Stimulated activated CD8-positive, alpha-beta memory T cell treated with anti-CD3 and anti-CD28 coated beads, Interleukin-4, amount 100 ng/mL, for 4 hours (primary cell): ENCODE data around the gene EOGT.

Experiments
- DNase-seq, 2 donors: peaks; one replicate each; pipeline ENCODE4 v3.0.0-alpha.2; 2020; ENCODE audit warnings: low read depth in 2 of 2, low spot score in 1 of 2

EOGT gene

DNA sequence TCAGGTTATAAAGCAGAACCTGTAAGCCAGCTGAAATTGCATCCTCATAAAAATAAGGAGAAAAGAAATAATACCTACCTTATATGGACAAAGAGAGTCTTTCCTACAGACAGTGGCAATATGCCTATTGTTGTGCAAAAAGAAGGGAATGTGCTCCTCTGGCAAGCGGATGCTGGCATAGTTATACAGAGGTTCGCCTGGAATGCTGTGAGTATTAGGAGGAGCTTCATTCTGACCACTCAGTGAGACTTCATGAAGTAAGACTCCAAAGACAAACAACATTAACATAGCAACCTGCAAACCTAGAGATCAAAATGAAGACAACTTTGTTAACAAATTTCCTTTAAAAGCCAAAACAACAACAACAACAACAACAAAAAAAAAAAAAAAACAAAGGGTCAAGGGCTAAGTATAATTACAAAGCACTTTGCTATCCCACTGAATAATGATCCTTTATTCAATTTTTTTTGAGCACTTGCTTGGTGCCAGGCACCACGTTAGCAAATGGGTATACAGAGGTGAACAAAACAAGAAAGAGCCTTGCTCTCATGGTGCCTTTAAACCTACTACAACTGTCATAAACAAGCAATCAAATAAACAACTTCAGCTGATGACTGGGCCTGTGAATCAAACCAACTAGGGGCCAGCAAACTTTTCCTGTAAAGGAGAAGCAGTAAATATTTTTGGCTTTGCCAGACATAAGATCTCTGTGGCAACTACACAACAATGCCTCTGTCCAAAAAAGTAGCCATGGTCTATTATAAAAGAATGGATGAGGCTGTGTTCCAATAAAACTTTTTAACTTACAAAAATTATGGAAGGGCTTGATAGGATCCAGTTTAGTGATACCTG is 3.7 kb downstream of the EOGT start:
- no peak for DNase-seq

DNA sequence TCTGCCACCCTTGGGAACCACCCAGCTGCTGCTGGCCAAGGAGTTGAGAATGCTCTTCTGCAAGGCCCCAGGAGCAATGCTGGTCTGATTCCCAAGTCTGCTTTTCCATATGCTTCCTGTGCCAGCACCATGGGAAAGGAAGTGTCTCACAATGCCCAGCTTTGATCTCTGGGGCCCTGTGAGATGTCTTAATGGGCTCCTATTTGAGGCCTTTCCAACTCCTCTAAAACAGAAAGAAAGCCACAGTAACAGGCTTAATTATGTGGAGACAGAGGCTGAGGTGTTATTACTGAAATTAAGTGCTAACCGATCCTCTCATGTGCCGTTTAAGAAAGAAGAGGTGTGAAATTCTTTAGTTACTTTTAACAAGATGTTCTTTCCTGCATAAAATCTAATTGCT is 4.5 kb downstream of the EOGT start:
- DNase-seq = no peak

DNA sequence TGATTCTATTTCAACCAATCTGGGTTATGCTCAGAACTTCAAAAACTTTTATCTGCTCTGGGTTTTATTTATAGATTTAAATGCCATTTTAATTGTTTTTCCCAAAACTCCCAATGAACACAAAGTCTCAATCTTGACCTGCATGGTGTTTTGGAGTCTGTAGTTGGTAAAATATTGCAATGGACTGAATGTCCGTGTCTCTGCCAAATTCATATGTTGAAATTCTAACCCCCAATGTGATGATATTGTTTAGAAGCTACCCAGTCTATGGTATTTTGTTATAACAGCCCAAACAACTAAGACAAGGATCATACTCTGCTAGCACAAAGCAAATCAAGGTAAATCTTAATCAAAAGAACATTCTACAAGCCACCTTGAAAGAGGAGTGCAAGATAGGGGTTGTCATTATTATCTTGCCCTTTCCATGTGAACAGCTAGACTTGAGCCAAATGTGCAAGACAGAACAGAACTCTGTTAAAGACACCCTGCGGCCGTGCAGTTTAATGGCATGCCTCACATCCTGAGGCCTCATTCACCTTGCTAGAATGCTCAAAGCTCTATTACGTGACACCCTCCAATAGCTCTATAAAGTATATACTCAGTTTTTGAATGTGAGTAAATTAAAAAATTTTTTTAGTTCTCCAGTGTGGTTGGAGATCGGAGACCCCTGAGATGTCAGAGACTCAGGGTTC is 7.5 kb downstream of the EOGT start:
- DNase-seq = no peak

DNA sequence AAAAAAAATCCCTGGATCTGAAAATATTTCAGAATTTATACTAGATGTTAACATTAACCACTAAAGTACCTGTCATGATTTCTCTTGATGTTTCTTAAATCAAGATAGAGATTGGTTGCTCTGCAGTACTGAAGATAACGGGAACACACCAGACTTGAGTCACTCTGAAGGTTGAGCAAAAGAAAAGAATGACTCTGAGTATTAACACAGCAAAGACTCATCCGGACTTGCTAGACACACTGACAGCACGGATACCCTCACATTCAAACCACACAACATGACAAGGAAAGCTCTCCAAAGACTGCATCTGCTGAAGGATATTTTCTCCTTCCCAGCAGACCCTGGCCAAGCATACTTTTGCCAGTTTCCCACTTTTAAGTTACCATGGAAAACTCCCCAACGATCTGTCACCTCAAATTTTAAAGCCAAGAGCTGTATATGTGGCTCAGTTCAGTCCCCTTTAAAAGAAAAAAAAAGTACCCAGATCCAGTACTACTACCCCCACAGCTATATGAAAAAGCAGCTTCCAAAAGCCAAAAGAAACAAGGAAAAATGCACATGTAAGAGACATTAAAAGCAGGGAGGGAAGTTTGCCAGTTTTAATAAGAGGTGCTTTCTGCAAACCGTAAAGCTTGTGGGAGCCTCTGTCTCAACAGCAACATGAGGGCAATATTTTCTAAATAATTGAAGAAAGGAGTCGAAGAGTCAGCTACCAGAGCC is 8.3 kb downstream of the EOGT start:
- no peak for DNase-seq

DNA sequence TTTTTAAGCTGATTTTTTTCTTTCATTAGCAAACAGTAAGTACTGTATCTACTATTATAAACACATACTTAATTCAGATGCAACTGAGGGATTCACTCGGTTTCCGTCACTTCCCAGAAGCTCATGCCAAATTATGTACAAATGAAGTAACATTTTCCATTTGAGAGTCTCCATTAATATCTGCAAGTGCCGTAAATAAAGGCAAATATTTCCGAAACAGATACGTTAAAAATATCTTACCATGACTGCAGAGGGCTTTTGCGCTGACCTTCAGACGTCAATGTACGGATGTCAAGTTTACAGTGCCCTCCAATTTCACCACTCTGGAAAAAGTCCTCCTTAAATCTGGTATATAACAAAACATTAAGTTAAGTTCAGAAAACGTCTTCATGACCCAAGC is 9.3 kb downstream of the EOGT start:
- DNase-seq = no peak

DNA sequence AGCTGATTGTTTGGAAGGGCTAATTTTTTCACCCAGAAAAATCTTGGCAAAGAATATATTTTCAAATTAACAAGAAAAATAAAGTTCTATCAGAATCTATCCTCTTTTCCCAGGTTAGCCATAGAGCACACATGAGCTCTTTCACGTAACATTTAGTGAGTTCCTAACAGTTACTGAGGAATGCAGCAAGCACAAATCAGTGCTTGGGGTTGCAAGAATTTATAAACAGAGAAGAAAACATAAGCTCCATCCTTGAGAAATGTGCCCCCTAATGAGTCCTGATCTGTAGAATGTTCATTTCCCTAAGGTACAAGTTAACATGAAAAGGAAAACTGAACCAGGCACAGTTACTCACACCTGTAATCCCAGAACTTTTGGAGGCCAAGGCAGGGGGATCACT is 13.9 kb downstream of the EOGT start:
- DNase-seq = no peak

DNA sequence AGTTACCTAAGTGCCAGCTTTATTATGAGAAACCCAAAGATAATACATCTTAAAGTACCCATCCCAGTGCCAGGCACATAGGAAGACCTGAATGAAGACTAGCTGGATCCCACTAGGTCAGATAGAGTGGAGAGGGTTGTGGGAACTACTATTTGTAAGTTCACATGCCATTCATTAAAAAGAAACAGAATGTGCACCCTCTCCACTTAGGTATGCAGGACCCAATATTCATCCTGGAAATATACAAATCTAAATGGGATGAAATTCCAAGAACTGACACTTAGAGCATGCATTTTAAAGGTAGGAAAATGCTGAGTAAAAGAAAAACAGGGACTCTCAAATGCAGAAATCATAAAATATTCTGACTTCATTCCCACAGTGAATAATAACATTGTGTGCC is 14.3 kb downstream of the EOGT start:
- DNase-seq = no peak

DNA sequence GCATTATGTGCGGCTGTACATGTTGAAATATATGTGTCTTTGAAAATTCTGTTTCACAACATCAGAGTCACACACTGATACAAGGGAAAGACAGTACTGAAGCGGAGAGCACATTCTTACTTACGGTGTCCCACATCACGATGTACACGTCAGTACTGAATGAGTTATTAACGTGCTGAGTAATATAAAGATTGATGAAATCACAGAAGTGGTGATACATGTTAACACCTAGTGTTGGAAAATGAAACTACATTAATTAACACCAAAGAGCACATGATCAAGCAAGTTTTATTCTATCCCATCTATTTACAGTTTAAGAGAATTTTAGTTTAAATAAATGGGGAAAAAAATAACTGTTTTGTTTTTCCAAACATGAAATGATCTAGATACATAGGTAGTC is 15.6 kb downstream of the EOGT start:
- no peak for DNase-seq

DNA sequence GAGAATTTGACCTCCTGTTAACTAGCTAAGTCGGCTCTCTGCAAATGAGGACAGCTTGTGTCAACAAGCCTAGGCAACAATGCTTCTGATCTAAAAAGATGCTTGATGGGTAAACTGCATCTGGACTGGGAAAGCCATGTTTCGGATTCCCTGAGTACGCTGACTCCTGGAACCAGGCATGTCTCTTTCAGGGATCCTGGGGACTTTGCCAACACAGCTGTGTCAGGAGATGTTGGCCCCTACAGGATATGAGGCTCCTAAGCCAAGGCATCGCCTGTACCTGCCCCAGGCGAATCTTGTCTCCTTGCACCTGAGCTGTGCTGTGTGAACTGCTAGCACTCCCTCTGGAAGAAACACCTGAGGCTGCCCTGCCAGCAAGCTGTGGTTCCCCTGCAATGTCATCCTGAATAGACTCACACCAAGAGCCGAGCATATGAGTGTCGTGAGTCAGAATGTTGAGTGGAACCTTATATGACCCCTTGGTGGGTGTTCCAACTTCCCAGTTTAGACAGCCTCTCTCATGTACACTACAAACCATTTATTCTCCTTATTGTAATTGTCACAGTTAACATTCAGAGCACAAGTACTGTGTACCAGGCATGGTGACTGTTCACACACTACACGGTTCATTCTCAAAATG is 17.0 kb downstream of the EOGT start:
- no peak for DNase-seq

DNA sequence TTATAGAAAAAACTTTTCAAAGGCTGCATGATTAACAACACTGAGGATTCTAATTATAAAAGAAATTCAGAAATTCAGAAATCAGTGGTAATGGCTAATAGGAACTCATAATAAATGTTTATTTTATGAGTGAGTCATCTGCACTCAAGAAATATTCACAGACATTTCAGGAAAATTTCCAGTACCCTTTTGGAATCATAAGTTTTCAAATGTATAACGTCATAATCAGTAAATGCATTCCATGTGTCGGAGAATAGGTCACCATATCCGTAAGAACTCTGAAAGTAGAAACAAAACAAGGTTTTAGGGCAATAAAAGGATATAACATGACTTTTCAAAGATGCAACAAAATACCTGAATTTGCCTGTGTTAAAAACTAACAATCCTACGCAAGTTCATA is 24.7 kb downstream of the EOGT start:
- no peak for DNase-seq

DNA sequence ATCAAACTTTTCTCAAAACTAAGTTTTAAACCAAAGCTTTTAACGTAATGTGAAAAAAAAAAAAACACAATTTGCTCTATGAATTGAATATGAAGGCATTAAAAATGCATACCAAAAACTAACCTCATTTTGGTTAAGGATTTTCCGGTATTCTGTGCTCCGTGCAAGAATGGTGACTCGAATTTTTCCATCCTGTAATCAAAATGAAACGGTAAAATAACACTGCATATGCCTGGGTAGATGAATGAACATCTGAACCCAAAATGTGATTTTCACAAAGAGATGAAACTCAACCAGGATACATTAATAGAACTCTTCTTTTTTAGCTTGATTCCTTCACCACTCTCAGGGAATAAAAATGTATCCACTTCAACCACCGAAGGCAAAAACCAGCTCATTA is 26.2 kb downstream of the EOGT start:
- DNase-seq = no peak

DNA sequence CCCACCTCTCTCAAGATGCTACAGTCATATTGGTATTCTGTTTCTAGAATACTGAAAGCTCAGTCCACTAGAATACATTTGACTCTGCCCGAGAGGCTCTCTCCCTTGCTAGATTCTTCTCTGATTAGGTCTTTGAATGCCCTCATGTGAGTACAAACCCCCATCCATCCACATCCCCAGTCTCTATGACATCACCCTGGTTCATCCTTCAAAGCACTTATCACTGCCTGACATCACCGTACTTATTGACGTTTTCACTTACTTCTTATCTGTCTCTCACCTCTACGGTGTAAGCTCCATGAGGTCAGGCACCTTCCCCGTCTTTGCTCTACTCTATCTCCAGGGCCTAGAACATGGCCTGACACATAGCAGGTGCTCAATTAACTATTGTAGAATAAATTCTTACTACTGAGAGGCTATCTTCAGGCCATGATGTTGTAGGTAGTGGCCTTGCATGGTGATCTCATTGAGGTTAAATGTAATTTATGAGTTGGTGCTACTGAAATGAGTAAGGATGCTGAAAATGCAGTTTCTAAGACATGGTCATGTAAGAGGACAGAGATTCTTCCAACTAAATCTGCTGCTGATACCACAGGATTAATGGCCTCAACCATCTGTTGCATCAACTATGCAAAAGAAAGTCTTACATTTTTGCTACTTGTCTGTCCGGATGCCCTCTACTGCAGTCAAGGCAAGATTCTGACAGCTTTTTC is 26.8 kb downstream of the EOGT start:
- DNase-seq = no peak

DNA sequence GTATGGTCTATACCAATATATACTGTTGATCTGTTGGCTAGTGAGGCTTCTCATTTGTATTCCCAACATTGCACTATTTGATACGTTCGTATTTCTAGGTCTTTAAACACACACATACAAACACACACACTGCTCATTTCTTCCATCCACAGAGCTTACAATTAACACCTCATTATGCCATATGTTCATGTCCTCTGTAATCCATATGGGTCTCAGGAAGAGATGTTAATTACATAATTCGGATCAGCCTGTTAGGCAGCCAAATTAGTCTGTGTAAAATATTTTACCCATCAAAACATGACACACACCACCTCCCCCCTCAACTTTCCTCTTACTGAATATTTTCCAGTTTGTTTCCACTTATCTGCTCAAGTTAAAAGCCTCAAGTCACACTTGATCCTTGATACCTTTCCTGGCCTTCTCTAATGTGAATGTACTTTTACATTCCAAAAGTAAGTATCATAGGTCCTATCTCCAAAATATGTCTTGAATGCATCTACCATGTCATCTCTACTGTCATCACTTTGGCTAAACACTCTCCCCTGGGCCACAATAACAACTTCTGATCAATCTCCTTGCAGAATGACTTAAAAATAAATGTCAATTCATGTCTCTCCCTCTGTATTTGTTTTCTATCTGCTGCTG is 28.2 kb downstream of the EOGT start:
- DNase-seq = no peak

DNA sequence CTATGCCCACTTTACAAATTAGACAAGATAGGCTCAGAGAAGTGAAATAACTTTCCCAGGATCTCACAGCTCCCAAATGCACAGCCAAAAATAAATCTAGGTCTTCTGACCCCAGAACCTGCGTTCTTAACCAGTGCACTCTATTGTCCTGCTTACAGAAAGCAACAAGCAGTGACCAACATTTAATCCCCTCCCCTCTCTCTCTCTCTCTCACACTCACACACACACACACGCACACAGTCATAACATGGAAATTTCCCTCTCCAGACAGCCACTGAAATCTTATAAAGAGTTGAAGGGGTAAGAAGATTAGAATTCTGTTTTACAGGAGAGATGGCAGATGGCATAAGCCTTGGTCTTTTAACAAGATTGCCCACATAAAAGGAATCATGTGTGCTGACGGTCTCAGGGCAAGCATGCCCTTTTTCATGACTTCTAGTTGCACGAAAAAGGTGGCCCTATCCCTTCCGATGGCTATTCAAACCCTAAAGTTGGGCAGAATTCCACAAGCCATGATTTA is 29.4 kb downstream of the EOGT start:
- DNase-seq = no peak

DNA sequence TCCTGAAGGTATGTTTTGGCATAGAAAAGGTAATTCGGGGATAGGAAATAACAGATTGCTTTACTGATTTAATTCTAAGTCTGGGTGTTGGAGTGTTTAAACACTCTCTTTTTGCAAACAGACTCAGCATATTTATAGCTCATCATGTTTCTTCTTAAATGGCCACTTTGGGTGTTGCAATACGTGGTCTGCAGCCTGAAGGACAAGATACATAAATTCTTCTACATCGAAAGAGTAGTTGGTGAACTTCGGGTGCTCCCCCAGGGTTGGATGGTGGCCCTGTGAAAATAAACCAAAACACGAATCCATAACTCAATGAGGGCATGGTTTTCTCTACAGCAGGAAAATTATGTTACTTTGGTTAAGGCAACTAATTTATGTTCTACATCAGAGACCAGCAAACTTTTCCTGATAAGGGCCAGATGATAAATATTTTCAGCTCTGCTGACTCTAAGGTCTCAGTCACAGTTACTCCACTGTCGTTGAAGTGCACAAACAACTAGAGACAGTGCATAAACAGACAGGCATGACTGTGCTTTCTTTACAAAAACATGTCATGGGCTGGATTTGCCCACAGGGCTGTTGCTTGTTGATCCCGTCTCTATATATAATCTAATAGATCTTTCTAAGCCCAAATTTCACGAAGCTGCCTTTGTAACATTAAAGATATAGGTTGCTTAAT is 35.9 kb downstream of the EOGT start:
- no peak for DNase-seq

DNA sequence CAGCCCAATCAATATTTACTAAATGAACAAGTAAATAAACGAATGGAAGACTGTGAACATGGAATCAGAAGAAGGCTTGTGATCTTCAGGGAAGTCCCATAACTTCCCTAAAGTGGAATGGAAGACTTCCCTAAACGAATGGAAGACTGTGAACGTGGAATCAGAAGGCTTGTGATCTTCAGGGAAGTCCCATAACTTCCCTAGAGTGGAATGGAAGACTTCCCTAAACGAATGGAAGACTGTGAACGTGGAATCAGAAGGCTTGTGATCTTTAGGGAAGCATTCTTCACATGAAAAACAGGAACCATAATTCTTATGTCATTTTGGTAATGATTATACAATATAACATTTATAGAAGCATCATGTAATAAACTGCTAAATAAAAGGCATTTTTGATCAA is 38.8 kb downstream of the EOGT start:
- DNase-seq = no peak

DNA sequence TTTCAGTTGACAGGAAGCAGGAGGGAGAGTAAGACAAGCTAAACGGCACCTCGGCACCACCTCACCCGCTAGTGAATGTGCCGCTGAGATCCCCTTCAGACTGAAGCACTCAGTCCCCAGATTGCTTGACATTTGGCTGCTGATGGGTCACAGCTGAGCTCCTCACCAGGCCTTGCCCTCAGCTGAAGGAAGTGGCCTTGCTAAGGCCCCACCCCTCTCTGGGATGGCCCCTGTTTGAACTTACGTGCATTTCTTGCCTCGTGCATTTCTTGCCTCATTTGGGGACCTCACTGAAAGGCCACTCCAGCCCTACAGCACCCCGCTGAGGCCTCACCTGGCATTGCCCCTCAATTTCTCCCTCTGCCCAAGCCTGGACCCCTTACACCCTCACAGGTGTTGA is 39.8 kb downstream of the EOGT start:
- DNase-seq = no peak

DNA sequence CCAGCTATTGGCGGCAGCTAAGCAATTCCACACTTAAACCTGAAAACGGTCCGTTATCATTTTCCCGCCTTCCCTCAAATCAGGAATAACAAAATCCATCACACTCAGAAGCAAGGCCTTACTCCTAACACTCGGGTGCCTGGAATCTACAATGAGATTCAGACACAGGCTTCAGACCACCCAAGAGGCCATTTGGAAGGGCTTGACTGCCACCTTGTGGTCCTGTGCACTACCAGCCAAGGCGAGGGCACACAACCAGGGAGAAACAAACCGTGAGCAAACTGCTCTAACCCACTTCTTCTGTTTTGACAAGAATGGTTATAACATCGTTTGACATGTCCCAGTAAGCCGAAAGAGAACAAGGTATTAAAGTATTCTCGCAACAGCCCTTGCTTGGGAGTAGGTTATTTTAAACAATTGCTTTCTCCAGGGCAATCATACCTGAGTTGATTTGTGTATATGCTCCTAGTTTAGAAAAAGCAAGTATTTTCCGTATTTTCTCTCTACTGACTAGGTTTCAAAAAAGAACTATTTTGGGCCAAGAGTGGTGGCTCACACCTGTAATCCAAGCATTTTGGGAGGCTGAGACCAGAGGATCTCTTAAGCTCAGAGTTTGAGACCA is 41.0 kb downstream of the EOGT start:
- DNase-seq = no peak

DNA sequence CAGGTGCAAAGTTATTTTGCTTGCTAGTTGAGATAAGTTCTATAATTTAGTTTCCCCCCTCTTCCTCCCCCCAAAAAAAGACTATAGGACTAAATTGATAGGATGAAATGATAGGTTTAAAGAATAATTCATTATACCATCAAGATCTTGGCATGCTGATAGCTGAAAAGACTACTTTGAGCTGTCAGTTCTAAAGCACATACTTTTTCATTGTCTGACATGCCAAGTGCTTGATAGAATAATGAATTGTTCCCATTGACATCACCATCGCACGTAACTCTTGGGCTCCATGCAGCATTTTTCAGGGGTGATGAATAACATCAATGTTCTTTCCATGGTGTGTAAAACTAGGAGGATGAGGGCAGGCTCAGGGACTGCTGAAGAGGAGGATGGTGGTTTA is 48.8 kb downstream of the EOGT start:
- no peak for DNase-seq
